SH-SY5Y (cell line): ENCODE measurements around the gene JUP.

Experiments
- GATA2 ChIP-seq: IDR thresholded peaks from 2 replicates; pipeline ENCODE4 v1.6.1; 2011; ENCODE audit warnings: mild to moderate bottlenecking, low read depth, low read length
- GATA3 ChIP-seq: IDR thresholded peaks from 2 replicates; pipeline ENCODE4 v1.6.1; 2011; ENCODE audit warnings: low read depth, mild to moderate bottlenecking, low read length, moderate library complexity

DNA sequence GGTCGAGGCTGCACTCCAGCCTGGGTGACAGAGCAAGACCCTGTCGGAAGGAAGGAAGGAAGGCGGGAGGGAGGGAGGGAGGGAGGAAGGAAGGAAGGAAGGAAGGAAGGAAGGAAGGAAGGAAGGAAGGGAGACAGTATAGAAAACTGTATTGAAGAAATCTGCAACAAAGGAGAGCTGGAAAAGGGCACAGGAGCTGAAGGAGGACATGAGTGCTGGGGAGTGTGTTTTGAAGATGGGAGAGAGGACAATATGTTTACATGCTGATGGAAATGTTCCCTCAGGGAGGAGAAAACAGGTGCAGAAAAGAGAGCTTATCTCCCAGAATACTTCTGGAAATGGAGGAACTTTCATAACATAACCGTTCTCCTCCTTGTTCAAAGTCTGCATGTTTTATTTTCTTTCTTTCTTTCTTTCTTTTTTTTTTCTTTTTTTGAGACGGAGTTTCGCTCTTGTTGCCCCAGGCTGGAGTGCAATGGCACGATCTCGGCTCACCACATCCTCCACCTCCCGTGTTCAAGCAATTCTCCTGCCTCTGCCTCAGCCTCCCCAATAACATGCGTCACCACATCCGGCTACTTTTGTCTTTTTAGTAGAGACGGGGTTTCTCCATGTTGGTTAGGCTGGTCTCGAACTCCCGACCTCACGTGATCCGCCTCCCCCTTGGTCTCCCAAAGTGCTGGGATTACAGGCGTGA is 49.4 kb downstream of the JUP start:
- no peak for TF ChIP-seq GATA3
- no peak for TF ChIP-seq GATA2
